NCI-H1436 (cell line): Measurements from ENCODE around the gene DCHS1.

Experiments used
- DNase-seq: peaks from one replicate; lab custom pipeline; 2025; lab: John Stamatoyannopoulos, UW

Gene DCHS1

GRCh38 chr11:6587360-6587953 is 68.2 kb downstream of the DCHS1 start:
- DNase-seq = no peak

- no peak for DNase-seq
Observed at GRCh38 chr11:6586434-6587359, 68.9 kb downstream of the DCHS1 start.

GRCh38 chr11:6584528-6584927 is 71.1 kb downstream of the DCHS1 start:
- no peak for DNase-seq

- no peak for DNase-seq
Observed at GRCh38 chr11:6583584-6583983, 72.0 kb downstream of the DCHS1 start.

- DNase-seq = no peak
Observed at GRCh38 chr11:6579681-6580080, 75.9 kb downstream of the DCHS1 start.

GRCh38 chr11:6578134-6578533 is 77.5 kb downstream of the DCHS1 start:
- DNase-seq = no peak

GRCh38 chr11:6576471-6577373 is 78.9 kb downstream of the DCHS1 start:
- DNase-seq = no peak

- no peak for DNase-seq
Observed at GRCh38 chr11:6574816-6575715, 80.5 kb downstream of the DCHS1 start.

- no peak for DNase-seq
Observed at GRCh38 chr11:6572215-6572614, 83.4 kb downstream of the DCHS1 start.

- no peak for DNase-seq
Observed at GRCh38 chr11:6571434-6572008, 84.1 kb downstream of the DCHS1 start.
